GM13976 (cell line): ENCODE results near the gene TMEM132D.

Experiments used
- DNase-seq: peaks from one replicate; pipeline ENCODE4 v3.0.0; 2012; ENCODE audit warnings: low spot score
- in situ Hi-C: fragments of 300-500 bp; cut with MboI; formaldehyde crosslinking; loops from one replicate; pipeline ENCODE4 v1.12.0; 2022; ENCODE audit warnings: low sequenced_read_pairs, mixed read lengths, inconsistent platforms; ENCODE audit not compliant: unreplicated experiment
- TF ChIP-seq, protein P1 (sequence below): IDR thresholded peaks from 2 replicates; pipeline ENCODE4 v1.5.1; 2012; ENCODE audit warnings: borderline replicate concordance, mild to moderate bottlenecking; ENCODE audit not compliant: insufficient read depth; ENCODE audit errors: extremely low read depth, missing control alignments, control extremely low read depth

Gene TMEM132D

DNA sequence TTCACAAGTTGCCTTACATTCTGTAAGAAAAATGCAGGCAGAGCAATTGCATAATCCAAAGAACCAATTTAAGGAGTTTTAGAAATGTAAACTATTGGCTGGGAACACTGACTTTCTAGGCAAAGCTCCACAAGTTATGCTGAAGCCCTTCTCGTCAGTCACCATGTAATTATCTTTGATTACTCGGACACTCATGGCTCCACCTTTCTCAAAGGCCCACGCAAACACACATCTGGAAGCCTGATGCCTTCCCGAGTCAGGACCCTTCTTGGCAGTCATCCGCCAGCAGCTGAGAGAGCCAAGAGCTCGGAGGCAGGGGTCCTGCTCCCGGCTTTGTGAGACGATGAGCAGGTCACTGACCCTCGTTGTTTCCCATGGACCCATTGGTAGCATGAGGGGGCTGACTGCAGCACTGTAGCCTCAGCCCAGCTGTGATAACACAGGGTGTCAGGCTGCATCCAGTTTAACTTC is 202.2 kb downstream of the TMEM132D start:
- TF ChIP-seq, protein P1, sequence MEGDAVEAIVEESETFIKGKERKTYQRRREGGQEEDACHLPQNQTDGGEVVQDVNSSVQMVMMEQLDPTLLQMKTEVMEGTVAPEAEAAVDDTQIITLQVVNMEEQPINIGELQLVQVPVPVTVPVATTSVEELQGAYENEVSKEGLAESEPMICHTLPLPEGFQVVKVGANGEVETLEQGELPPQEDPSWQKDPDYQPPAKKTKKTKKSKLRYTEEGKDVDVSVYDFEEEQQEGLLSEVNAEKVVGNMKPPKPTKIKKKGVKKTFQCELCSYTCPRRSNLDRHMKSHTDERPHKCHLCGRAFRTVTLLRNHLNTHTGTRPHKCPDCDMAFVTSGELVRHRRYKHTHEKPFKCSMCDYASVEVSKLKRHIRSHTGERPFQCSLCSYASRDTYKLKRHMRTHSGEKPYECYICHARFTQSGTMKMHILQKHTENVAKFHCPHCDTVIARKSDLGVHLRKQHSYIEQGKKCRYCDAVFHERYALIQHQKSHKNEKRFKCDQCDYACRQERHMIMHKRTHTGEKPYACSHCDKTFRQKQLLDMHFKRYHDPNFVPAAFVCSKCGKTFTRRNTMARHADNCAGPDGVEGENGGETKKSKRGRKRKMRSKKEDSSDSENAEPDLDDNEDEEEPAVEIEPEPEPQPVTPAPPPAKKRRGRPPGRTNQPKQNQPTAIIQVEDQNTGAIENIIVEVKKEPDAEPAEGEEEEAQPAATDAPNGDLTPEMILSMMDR = no peak
- in situ Hi-C loops = no loop called here
- DNase-seq = no peak

DNA sequence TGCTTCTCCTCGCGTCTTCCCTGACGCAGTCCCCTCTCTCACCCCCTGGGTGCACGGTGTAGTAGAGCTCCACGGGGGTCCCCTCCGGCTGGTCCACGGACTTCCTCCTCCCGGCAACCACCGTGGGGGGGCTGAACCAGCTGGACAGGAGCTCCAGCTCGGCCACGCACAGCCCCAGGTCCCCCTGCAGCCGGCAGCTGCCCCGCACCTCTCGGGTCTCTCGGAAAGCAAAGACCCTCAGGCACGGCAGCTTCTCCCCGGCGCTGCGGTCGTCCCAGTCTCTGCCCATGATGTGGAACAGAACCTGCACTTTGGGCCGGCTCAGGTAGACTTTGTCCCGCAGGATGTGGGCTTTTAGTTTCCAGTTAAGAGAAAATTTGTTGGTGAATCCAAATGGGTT is 203.8 kb downstream of the TMEM132D start:
- TF ChIP-seq, protein P1 = no peak
- in situ Hi-C loops = no loop called here
- DNase-seq = no peak

DNA sequence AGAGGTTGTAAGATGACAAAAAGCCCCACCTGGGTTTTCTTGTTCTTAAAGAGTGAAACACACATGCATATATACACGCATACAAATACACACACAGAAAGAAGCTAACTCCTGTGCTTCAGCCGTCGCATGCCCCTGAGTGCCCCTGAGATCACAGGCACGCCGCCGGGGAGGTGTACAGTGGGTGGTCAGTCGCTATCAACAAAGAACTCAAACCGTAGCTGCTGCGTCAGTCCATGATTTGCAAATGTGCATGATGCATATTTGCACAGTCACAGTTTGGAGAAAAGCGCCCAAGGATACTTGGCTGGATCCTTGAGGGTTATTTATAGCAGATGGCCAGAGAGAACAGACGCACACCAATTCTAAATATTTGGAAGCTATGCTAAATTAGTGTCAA is 206.9 kb downstream of the TMEM132D start:
- in situ Hi-C loops = no loop called here
- DNase-seq = no peak

DNA sequence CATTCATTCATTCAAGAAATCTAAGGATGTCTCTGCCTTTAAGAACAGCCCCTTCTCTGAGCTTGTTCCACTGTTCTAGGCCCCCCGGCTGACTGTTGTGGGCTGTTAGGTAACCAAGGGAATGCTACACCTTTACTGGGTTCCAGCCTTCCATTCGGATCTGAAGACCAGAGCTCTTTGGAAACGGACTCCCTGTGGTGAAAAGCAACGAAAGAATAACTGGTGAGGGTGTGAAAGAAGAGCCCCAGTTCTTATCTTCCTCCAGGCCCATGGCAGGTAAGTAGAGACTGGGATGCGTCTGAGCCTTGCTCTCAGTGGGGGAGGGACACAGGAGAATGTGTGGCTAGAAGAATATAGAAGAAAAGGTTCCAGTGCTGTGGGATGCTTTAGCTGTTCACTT is 207.4 kb downstream of the TMEM132D start:
- TF ChIP-seq, protein P1 = no peak
- DNase-seq = no peak
- in situ Hi-C loops = no loop called here

More for the DNA sequence above, 206.9 kb downstream of the TMEM132D start:
- TF ChIP-seq, protein P1 = no peak

DNA sequence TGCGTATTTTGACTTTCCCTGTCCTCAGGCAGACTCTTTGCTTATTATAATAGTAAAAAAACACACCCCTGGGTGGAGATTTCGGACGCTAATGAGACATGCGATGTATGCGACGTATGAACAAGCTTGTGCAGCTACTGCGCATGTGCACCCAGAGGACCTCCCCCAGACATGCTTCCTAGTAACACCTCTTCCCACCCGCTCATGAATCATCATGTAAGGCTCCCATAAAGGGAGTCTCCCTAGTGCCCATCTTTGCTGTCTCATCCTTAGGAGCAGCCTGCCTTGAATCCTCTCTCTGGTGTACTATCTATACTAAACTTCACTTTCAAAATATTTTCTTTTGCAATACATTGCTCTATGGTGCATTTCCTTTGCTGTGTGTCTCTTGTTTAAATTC is 210.1 kb downstream of the TMEM132D start:
- TF ChIP-seq, protein P1 = no peak
- in situ Hi-C loops = no loop called here
- DNase-seq = no peak

DNA sequence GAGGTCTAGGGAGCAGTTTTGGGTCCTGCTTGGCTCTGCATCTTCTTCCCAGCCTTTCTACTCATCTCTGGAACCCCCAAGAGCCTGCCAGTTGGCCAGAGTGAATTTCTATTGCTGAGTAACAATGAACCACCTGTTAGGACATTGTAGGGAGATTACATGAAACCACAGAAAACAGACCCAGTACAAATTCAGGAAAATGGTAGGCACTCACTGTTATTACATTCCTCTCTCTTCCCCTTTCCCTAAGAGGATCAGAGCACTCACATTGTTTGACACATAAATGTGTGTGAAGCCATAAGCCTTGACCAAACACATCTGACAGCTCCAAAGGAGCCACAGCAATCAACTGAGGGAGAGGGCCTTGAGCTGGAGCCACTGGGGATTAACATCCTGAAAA is 216.1 kb downstream of the TMEM132D start:
- TF ChIP-seq, protein P1 = no peak
- in situ Hi-C loops = no loop called here
- DNase-seq = no peak

DNA sequence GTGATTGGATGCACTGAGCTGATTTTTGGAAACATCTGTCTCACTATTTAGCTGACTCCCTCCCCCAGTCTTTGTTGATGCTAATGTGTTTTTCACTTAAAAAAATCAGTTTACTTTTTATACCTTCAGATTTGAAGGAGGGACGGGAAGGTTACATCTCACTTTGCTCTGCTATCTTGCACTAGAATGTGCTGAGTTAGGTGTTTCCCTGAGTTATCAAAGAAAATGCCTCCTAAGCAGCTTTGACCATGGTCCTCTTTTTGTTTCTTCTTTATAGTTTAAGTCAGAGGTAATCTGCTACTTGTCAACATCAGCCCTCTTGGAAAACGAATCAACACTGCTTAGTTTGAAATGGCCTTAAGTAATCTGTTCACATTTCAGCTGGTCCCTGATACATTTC is 222.0 kb downstream of the TMEM132D start:
- TF ChIP-seq, protein P1 = no peak
- DNase-seq = no peak
- in situ Hi-C loops = no loop called here
